Tibial artery (tissue), 4 donors: ENCODE results near the gene ELL.
A peak's percentile ranks its signal among the peaks of the same experiment; 100 is the strongest.

Experiments used
- DNase-seq, 2 donors: peaks; one replicate each; pipeline ENCODE4 v3.0.0-alpha.2; 2019
- H3K27ac ChIP-seq, 2 donors: fragments of 200-600 bp; sonication (generic) in 1 of 2; 1 replicate in 1 of 2; 2 replicates in 1 of 2; pipeline ENCODE4 v1.5.1; 2018 to 2019; ENCODE audit warnings: mild to moderate bottlenecking in 1 of 2
- H3K27me3 ChIP-seq, 2 donors: fragments of 200-600 bp; sonication (generic) in 1 of 2; one replicate each; pipeline versions ENCODE4 v1.5.1 to v1.6.0; 2016 to 2019
- H3K36me3 ChIP-seq, 3 donors: fragments of 200-600 bp; sonication (generic) in 2 of 3; one replicate each; pipeline ENCODE4 v1.5.1; 2016 to 2019; ENCODE audit warnings: mild to moderate bottlenecking in 2 of 3
- H3K4me1 ChIP-seq, 4 donors: fragments of 200-600 bp; sonication (generic) in 2 of 4; 1 replicate in 3 of 4; 2 replicates in 1 of 4; pipeline ENCODE4 v1.5.1; 2016 to 2019
- H3K4me3 ChIP-seq, 2 donors: fragments of 200-600 bp; sonication (generic) in 1 of 2; 1 replicate in 1 of 2; 2 replicates in 1 of 2; pipeline ENCODE4 v1.5.1; 2018 to 2019; ENCODE audit warnings: mild to moderate bottlenecking in 2 of 2
- H3K9me3 ChIP-seq, 3 donors: fragments of 200-600 bp; sonication (generic) in 1 of 3; one replicate each; pipeline ENCODE4 v1.5.1; 2016 to 2019
- CTCF ChIP-seq, 2 experiments: fragments of 200-600 bp in 1 of 2; fragments of 450-650 bp in 1 of 2; IDR thresholded peaks; one replicate each; pipeline ENCODE4 v1.5.1; 2017 to 2019; ENCODE audit warnings: antibody characterized with exemption in 2 of 2, mild to moderate bottlenecking in 1 of 2, moderate library complexity in 1 of 2
- intact Hi-C: fragments of 100-400 bp; cut with DNase I; formaldehyde crosslinking; loops from one replicate; pipeline ENCODE4 v1.15.0; 2023; ENCODE audit warnings: low total_unique reads

Gene ELL

GRCh38 chr19:18424890-18425514 is 96.9 kb downstream of the ELL start:
- Histone ChIP-seq H3K4me1 (peaks cover 3 to 66% (median 49%) of the 10 kb centered on the region in 4 donors), H3K27ac (peak overlapping the region; percentile 59 to 82), H3K27me3 (no peaks in the 10 kb centered on the region), H3K36me3 (peaks cover 0 to 12% (median 0%) of the 10 kb centered on the region in 3 donors), H3K4me3 (no peak overlapping the region), H3K9me3 (no peaks in the 10 kb centered on the region)
- no peak for DNase-seq
- intact Hi-C loops: no loop called here
- TF ChIP-seq CTCF (IDR thresholded peaks at IDR 0.05): no peak

GRCh38 chr19:18424122-18424889 is 97.6 kb downstream of the ELL start:
- H3K36me3 ChIP-seq: peaks cover 0 to 12% (median 0%) of the 10 kb centered on the region in 3 donors
- no peak for TF ChIP-seq CTCF (IDR thresholded peaks at IDR 0.05)
- H3K9me3 ChIP-seq: no peaks in the 10 kb centered on the region
- no peak overlapping the region for H3K4me3 ChIP-seq
- peaks cover 3 to 64% (median 46%) of the 10 kb centered on the region in 4 donors for H3K4me1 ChIP-seq
- H3K27me3 ChIP-seq: no peaks in the 10 kb centered on the region
- no peak for DNase-seq
- H3K27ac ChIP-seq: peak overlapping the region in 1 of 2 donors; percentile 50
- intact Hi-C loops: no loop called here

- Histone ChIP-seq H3K4me3 (no peak overlapping the region), H3K27ac (peak overlapping the region in 1 of 2 donors; percentile 50), H3K4me1 (peaks cover 3 to 61% (median 44%) of the 10 kb centered on the region in 4 donors), H3K9me3 (no peaks in the 10 kb centered on the region), H3K36me3 (peaks cover 0 to 9% (median 0%) of the 10 kb centered on the region in 3 donors), H3K27me3 (no peaks in the 10 kb centered on the region)
- DNase-seq: no peak
- TF ChIP-seq CTCF (IDR thresholded peaks at IDR 0.05): no peak
- intact Hi-C loops: no loop called here
Observed at GRCh38 chr19:18423258-18424020, 98.4 kb downstream of the ELL start.

- Histone ChIP-seq H3K27ac (no peak overlapping the region), H3K4me3 (no peak overlapping the region), H3K36me3 (peaks cover 0 to under 1% (median 0%) of the 10 kb centered on the region in 3 donors), H3K27me3 (peaks cover 0 to 2% of the 10 kb centered on the region in 2 donors), H3K9me3 (no peaks in the 10 kb centered on the region), H3K4me1 (peaks cover 3 to 68% (median 50%) of the 10 kb centered on the region in 4 donors)
- DNase-seq: no peak
- TF ChIP-seq CTCF (IDR thresholded peaks at IDR 0.05): no peak
- intact Hi-C loops: no loop called here
Observed at GRCh38 chr19:18422530-18423191, 99.2 kb downstream of the ELL start.

- intact Hi-C loops: no loop called here
- Histone ChIP-seq H3K4me1 (peaks cover 4 to 74% (median 57%) of the 10 kb centered on the region in 4 donors), H3K36me3 (no peaks in the 10 kb centered on the region), H3K9me3 (no peaks in the 10 kb centered on the region), H3K4me3 (no peak overlapping the region), H3K27me3 (peaks cover 0 to 12% of the 10 kb centered on the region in 2 donors), H3K27ac (peak overlapping the region in 1 of 2 donors; percentile 89)
- peak in 1 of 2 donors; percentile 27 for DNase-seq
- TF ChIP-seq CTCF (IDR thresholded peaks at IDR 0.05): no peak
Observed at GRCh38 chr19:18421371-18421959, 100.4 kb downstream of the ELL start.
